ENCODE measurements around the gene FADS3.

FADS3 gene

GRCh38 chr11:61860054-61860903 lies 31.1 kb downstream of the FADS3 start:
- H3K4me1 ChIP-seq (ENCODE audit: insufficient read depth, low read length) = no peaks in the 10 kb centered on the region
- H3K9ac ChIP-seq (ENCODE audit: low read length) = no peak overlapping the region
- H3K27me3 ChIP-seq (ENCODE audit: control insufficient read depth in 1 of 2, insufficient read depth in 2 of 2, low read length in 2 of 2) = no peaks in the 10 kb centered on the region
- no peak overlapping the region for H3K4me3 ChIP-seq (ENCODE audit: low read depth in 1 of 2, low read length in 2 of 2)
- H3K9me3 ChIP-seq (ENCODE audit: low read length) = no peaks in the 10 kb centered on the region
- no peak overlapping the region for H3K27ac ChIP-seq (ENCODE audit: low read depth, low read length)
- no peaks in the 10 kb centered on the region for H3K36me3 ChIP-seq (ENCODE audit: insufficient read depth, low read length)

- H3K36me3 ChIP-seq (ENCODE audit: insufficient read depth, low read length) = no peaks in the 10 kb centered on the region
These were observed 35.2 kb downstream of the FADS3 start for GRCh38 chr11:61855939-61856680.

GRCh38 chr11:61854966-61855714 lies 36.2 kb downstream of the FADS3 start:
- H3K27me3 ChIP-seq (ENCODE audit: control insufficient read depth in 1 of 2, insufficient read depth in 2 of 2, low read length in 2 of 2) = no peaks in the 10 kb centered on the region
- no peaks in the 10 kb centered on the region for H3K9me3 ChIP-seq (ENCODE audit: low read length)
- H3K27ac ChIP-seq (ENCODE audit: low read depth, low read length) = no peak overlapping the region
- no peaks in the 10 kb centered on the region for H3K4me1 ChIP-seq (ENCODE audit: insufficient read depth, low read length)
- H3K9ac ChIP-seq (ENCODE audit: low read length) = no peak overlapping the region
- H3K36me3 ChIP-seq (ENCODE audit: insufficient read depth, low read length) = no peaks in the 10 kb centered on the region
- no peak overlapping the region for H3K4me3 ChIP-seq (ENCODE audit: low read depth in 1 of 2, low read length in 2 of 2)

More at GRCh38 chr11:61855939-61856680, 35.2 kb downstream of the FADS3 start:
- Histone ChIP-seq H3K9ac (ENCODE audit: low read length) (no peak overlapping the region), H3K4me1 (ENCODE audit: insufficient read depth, low read length) (no peaks in the 10 kb centered on the region), H3K4me3 (ENCODE audit: low read depth in 1 of 2, low read length in 2 of 2) (no peak overlapping the region), H3K27ac (ENCODE audit: low read depth, low read length) (no peak overlapping the region), H3K9me3 (ENCODE audit: low read length) (no peaks in the 10 kb centered on the region), H3K27me3 (ENCODE audit: control insufficient read depth in 1 of 2, insufficient read depth in 2 of 2, low read length in 2 of 2) (no peaks in the 10 kb centered on the region)

- Histone ChIP-seq H3K36me3 (ENCODE audit: insufficient read depth, low read length) (no peaks in the 10 kb centered on the region), H3K9me3 (ENCODE audit: low read length) (no peaks in the 10 kb centered on the region), H3K9ac (ENCODE audit: low read length) (no peak overlapping the region), H3K27ac (ENCODE audit: low read depth, low read length) (no peak overlapping the region), H3K27me3 (ENCODE audit: control insufficient read depth in 1 of 2, insufficient read depth in 2 of 2, low read length in 2 of 2) (no peaks in the 10 kb centered on the region), H3K4me1 (ENCODE audit: insufficient read depth, low read length) (no peaks in the 10 kb centered on the region), H3K4me3 (ENCODE audit: low read depth in 1 of 2, low read length in 2 of 2) (no peak overlapping the region)
These were observed 37.0 kb downstream of the FADS3 start for GRCh38 chr11:61854206-61854895.

- H3K4me3 ChIP-seq (ENCODE audit: low read depth in 1 of 2, low read length in 2 of 2) = no peak overlapping the region
- no peaks in the 10 kb centered on the region for H3K4me1 ChIP-seq (ENCODE audit: insufficient read depth, low read length)
- no peak overlapping the region for H3K27ac ChIP-seq (ENCODE audit: low read depth, low read length)
- H3K36me3 ChIP-seq (ENCODE audit: insufficient read depth, low read length) = no peaks in the 10 kb centered on the region
- no peaks in the 10 kb centered on the region for H3K27me3 ChIP-seq (ENCODE audit: control insufficient read depth in 1 of 2, insufficient read depth in 2 of 2, low read length in 2 of 2)
- no peak overlapping the region for H3K9ac ChIP-seq (ENCODE audit: low read length)
- no peaks in the 10 kb centered on the region for H3K9me3 ChIP-seq (ENCODE audit: low read length)
These were observed 37.6 kb downstream of the FADS3 start for GRCh38 chr11:61853698-61854169.

- H3K4me3 ChIP-seq (ENCODE audit: low read depth in 1 of 2, low read length in 2 of 2) = no peak overlapping the region
- H3K36me3 ChIP-seq (ENCODE audit: insufficient read depth, low read length) = no peaks in the 10 kb centered on the region
- H3K27ac ChIP-seq (ENCODE audit: low read depth, low read length) = no peak overlapping the region
- no peaks in the 10 kb centered on the region for H3K4me1 ChIP-seq (ENCODE audit: insufficient read depth, low read length)
- no peaks in the 10 kb centered on the region for H3K27me3 ChIP-seq (ENCODE audit: control insufficient read depth in 1 of 2, insufficient read depth in 2 of 2, low read length in 2 of 2)
- H3K9me3 ChIP-seq (ENCODE audit: low read length) = no peaks in the 10 kb centered on the region
- H3K9ac ChIP-seq (ENCODE audit: low read length) = no peak overlapping the region
These were observed 39.4 kb downstream of the FADS3 start for GRCh38 chr11:61851900-61852295.

GRCh38 chr11:61851113-61851899 lies 40.0 kb downstream of the FADS3 start:
- no peak overlapping the region for H3K27ac ChIP-seq (ENCODE audit: low read depth, low read length)
- H3K9ac ChIP-seq (ENCODE audit: low read length) = no peak overlapping the region
- H3K36me3 ChIP-seq (ENCODE audit: insufficient read depth, low read length) = no peaks in the 10 kb centered on the region
- no peaks in the 10 kb centered on the region for H3K4me1 ChIP-seq (ENCODE audit: insufficient read depth, low read length)
- H3K9me3 ChIP-seq (ENCODE audit: low read length) = no peaks in the 10 kb centered on the region
- no peak overlapping the region for H3K4me3 ChIP-seq (ENCODE audit: low read depth in 1 of 2, low read length in 2 of 2)
- H3K27me3 ChIP-seq (ENCODE audit: control insufficient read depth in 1 of 2, insufficient read depth in 2 of 2, low read length in 2 of 2) = no peaks in the 10 kb centered on the region

- H3K9ac ChIP-seq (ENCODE audit: low read length) = no peak overlapping the region
- no peak overlapping the region for H3K4me3 ChIP-seq (ENCODE audit: low read depth in 1 of 2, low read length in 2 of 2)
- H3K9me3 ChIP-seq (ENCODE audit: low read length) = no peaks in the 10 kb centered on the region
- no peaks in the 10 kb centered on the region for H3K36me3 ChIP-seq (ENCODE audit: insufficient read depth, low read length)
- no peak overlapping the region for H3K27ac ChIP-seq (ENCODE audit: low read depth, low read length)
- H3K4me1 ChIP-seq (ENCODE audit: insufficient read depth, low read length) = no peaks in the 10 kb centered on the region
- no peaks in the 10 kb centered on the region for H3K27me3 ChIP-seq (ENCODE audit: control insufficient read depth in 1 of 2, insufficient read depth in 2 of 2, low read length in 2 of 2)
These were observed 40.7 kb downstream of the FADS3 start for GRCh38 chr11:61850687-61851086.

- H3K9me3 ChIP-seq (ENCODE audit: low read length) = no peaks in the 10 kb centered on the region
- no peak overlapping the region for H3K27ac ChIP-seq (ENCODE audit: low read depth, low read length)
- no peak overlapping the region for H3K9ac ChIP-seq (ENCODE audit: low read length)
- H3K27me3 ChIP-seq (ENCODE audit: control insufficient read depth in 1 of 2, insufficient read depth in 2 of 2, low read length in 2 of 2) = no peaks in the 10 kb centered on the region
- H3K4me3 ChIP-seq (ENCODE audit: low read depth in 1 of 2, low read length in 2 of 2) = no peak overlapping the region
- H3K36me3 ChIP-seq (ENCODE audit: insufficient read depth, low read length) = no peaks in the 10 kb centered on the region
- H3K4me1 ChIP-seq (ENCODE audit: insufficient read depth, low read length) = no peaks in the 10 kb centered on the region
These were observed 42.7 kb downstream of the FADS3 start for GRCh38 chr11:61848631-61849030.

- H3K4me3 ChIP-seq (ENCODE audit: low read depth in 1 of 2, low read length in 2 of 2) = no peak overlapping the region
- H3K4me1 ChIP-seq (ENCODE audit: insufficient read depth, low read length) = no peaks in the 10 kb centered on the region
- H3K9me3 ChIP-seq (ENCODE audit: low read length) = no peaks in the 10 kb centered on the region
- no peaks in the 10 kb centered on the region for H3K27me3 ChIP-seq (ENCODE audit: control insufficient read depth in 1 of 2, insufficient read depth in 2 of 2, low read length in 2 of 2)
- H3K36me3 ChIP-seq (ENCODE audit: insufficient read depth, low read length) = no peaks in the 10 kb centered on the region
- no peak overlapping the region for H3K9ac ChIP-seq (ENCODE audit: low read length)
- H3K27ac ChIP-seq (ENCODE audit: low read depth, low read length) = no peak overlapping the region
These were observed 43.3 kb downstream of the FADS3 start for GRCh38 chr11:61847914-61848581.
